OCI-LY7 (cell line): ENCODE measurements around the gene PTGDS. TPM values are rescaled to one million over a fixed set of nuclear protein-coding genes. Genes with fewer than 3 reads are reported as not detected.

Experiments
- BruUV-seq: library from RNA; stranded (reverse); fragments of 400-500 nt; replicated peaks from 2 replicates; lab custom pipeline; 2021; lab: Mats Ljungman, UMichigan
- CTCF ChIA-PET: fragments of 300-600 bp; sonication (Branson Sonifier 250); formaldehyde crosslinking; loops from one replicate; lab custom pipeline; 2022; ENCODE audit warnings: antibody characterized with exemption; ENCODE audit not compliant: unreplicated experiment; lab: Charles Lee
- POLR2A ChIA-PET: fragments of 300-600 bp; sonication (Branson Sonifier 250); formaldehyde crosslinking; loops from one replicate; lab custom pipeline; 2022; ENCODE audit warnings: antibody characterized with exemption; lab: Charles Lee
- DNase-seq: peaks from one replicate; pipeline ENCODE4 v3.0.0-alpha.2; 2015; ENCODE audit warnings: low spot score
- H2AFZ ChIP-seq: fragments of 200-600 bp; sonication (generic), shearing (Covaris generic); 2 replicates; pipeline ENCODE4 v1.6.1; 2014; ENCODE audit warnings: mild to moderate bottlenecking, antibody characterized with exemption, low read length, moderate library complexity
- H3K27ac ChIP-seq: fragments of 200-600 bp; sonication (generic); 2 replicates; pipeline ENCODE4 v1.5.1; 2014; ENCODE audit warnings: mixed run types, low read depth, mild to moderate bottlenecking, moderate library complexity, low read length, inconsistent platforms; ENCODE audit not compliant: poor library complexity, severe bottlenecking
- H3K36me3 ChIP-seq: fragments of 200-600 bp; sonication (generic); 2 replicates; pipeline ENCODE4 v1.6.1; 2014; ENCODE audit warnings: mild to moderate bottlenecking, antibody characterized with exemption, low read length, moderate library complexity, mixed read lengths; ENCODE audit not compliant: insufficient read depth
- H3K4me1 ChIP-seq: fragments of 200-600 bp; sonication (generic); 2 replicates; pipeline ENCODE4 v1.5.1; 2014; ENCODE audit warnings: mild to moderate bottlenecking, low read length; ENCODE audit not compliant: insufficient read depth, poor library complexity, severe bottlenecking
- H3K4me2 ChIP-seq: fragments of 200-600 bp; sonication (generic); 2 replicates; pipeline ENCODE4 v1.6.1; 2014; ENCODE audit warnings: mild to moderate bottlenecking, low read length
- H3K4me3 ChIP-seq: fragments of 200-600 bp; sonication (generic); 2 replicates; pipeline ENCODE4 v1.5.1; 2014; ENCODE audit warnings: mild to moderate bottlenecking, low read depth, low read length; ENCODE audit not compliant: poor library complexity, severe bottlenecking
- H3K79me2 ChIP-seq: fragments of 200-600 bp; sonication (generic); 2 replicates; pipeline ENCODE4 v1.6.1; 2016; ENCODE audit warnings: low read depth, mild to moderate bottlenecking, low read length, moderate library complexity, mixed read lengths; ENCODE audit not compliant: insufficient read depth
- H3K9me2 ChIP-seq: fragments of 200-600 bp; sonication (generic); 2 replicates; pipeline ENCODE4 v1.6.1; 2016; ENCODE audit warnings: mild to moderate bottlenecking, low read length, mixed read lengths; ENCODE audit not compliant: insufficient read depth
- H3K9me3 ChIP-seq: fragments of 200-600 bp; sonication (generic); 2 replicates; pipeline ENCODE4 v1.6.1; 2014; ENCODE audit warnings: mild to moderate bottlenecking, mixed run types, low read length, mixed read lengths
- H4K20me1 ChIP-seq: fragments of 200-600 bp; sonication (generic); 2 replicates; pipeline ENCODE4 v1.6.1; 2014; ENCODE audit warnings: mild to moderate bottlenecking, antibody characterized with exemption, low read length, moderate library complexity, mixed read lengths; ENCODE audit not compliant: insufficient read depth
- EZH2phosphoT487 ChIP-seq: fragments of 200-600 bp; sonication (generic); IDR thresholded peaks from 2 replicates; pipeline ENCODE4 v1.6.1; 2018; ENCODE audit warnings: low read depth, borderline replicate concordance, mild to moderate bottlenecking, mixed run types, antibody characterized with exemption, low read length, moderate library complexity, mixed read lengths
- intact Hi-C: fragments of 100-400 bp; cut with micrococcal nuclease; formaldehyde crosslinking; loops from one replicate; pipeline ENCODE4 v1.10.0; 2022; ENCODE audit not compliant: unreplicated experiment
- total RNA-seq, 2 experiments: library from RNA; depleted of rRNA in 1 of 2; stranded (reverse); fragments of >200 nt in 1 of 2; shearing (Covaris generic) in 1 of 2; gene quantifications; 2 replicates each; pipeline ENCODE4 v1.2.3, GENCODE V29; 2014 to 2022
- TF ChIP-seq, protein P1 (sequence below): fragments of 200-600 bp; sonication (generic); conservative IDR thresholded peaks from 2 replicates; pipeline ENCODE4 v1.5.1; 2014; ENCODE audit warnings: mild to moderate bottlenecking, antibody characterized with exemption, low read length, moderate library complexity, mixed read lengths

PTGDS gene
- total RNA-seq, 2 experiments from 2014 or later: not detected

DNA sequence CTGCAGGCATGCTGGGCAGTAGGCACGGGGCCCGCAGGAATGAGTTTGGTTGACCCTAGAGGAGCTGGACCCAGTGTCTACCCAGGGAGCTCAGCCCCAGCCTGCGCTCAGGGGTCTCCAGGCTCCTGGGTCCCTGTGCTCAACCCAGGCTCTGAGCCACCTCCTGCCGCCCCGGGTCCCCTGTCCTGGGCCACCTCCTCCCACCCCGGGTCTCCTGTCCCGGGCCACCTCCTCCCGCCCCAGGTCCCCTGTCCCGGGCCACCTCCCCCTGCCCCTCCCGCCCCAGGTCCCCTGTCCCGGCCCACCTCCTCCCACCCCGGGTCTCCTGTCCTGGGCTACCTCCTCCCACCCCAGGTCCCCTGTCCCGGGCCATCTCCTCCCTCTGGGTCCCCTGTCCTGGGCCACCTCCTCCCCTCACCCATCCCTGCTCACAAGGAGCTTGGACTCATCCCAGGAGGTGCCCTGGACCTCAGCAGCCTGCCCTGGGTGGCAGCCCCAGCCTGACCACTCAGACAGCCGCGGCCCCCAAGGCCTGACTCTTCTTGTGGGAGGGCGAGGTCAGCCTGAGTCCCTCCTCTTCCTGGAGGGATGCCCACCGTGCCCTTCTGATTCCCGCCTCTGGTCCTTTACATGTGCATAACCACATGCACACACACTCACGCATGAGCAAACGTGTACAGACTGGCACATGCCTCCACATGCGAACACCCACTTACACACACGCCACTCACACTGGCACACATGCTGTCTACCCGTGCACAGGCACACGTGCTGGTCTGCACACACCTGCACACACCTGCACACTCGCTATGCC, 22.8 kb upstream of the PTGDS start:
- Histone ChIP-seq H3K79me2 (no peaks in the 10 kb centered on the region), H4K20me1 (no peaks in the 10 kb centered on the region), H3K4me3 (no peak overlapping the region), H3K9me3 (no peaks in the 10 kb centered on the region), H3K27ac (no peak overlapping the region), H3K4me2 (no peak overlapping the region), H3K4me1 (peaks cover 7% of the 10 kb centered on the region), H3K9me2 (no peaks in the 10 kb centered on the region), H3K36me3 (no peaks in the 10 kb centered on the region), H2AFZ (no peak overlapping the region)
- intact Hi-C loops: no loop called here
- DNase-seq: no peak
- no TSS peak for BruUV-seq
- POLR2A ChIA-PET: no interaction called here
- CTCF ChIA-PET: no interaction called here
- TF ChIP-seq EZH2phosphoT487: no peak
- TF ChIP-seq, protein P1, sequence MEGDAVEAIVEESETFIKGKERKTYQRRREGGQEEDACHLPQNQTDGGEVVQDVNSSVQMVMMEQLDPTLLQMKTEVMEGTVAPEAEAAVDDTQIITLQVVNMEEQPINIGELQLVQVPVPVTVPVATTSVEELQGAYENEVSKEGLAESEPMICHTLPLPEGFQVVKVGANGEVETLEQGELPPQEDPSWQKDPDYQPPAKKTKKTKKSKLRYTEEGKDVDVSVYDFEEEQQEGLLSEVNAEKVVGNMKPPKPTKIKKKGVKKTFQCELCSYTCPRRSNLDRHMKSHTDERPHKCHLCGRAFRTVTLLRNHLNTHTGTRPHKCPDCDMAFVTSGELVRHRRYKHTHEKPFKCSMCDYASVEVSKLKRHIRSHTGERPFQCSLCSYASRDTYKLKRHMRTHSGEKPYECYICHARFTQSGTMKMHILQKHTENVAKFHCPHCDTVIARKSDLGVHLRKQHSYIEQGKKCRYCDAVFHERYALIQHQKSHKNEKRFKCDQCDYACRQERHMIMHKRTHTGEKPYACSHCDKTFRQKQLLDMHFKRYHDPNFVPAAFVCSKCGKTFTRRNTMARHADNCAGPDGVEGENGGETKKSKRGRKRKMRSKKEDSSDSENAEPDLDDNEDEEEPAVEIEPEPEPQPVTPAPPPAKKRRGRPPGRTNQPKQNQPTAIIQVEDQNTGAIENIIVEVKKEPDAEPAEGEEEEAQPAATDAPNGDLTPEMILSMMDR: no peak

DNA sequence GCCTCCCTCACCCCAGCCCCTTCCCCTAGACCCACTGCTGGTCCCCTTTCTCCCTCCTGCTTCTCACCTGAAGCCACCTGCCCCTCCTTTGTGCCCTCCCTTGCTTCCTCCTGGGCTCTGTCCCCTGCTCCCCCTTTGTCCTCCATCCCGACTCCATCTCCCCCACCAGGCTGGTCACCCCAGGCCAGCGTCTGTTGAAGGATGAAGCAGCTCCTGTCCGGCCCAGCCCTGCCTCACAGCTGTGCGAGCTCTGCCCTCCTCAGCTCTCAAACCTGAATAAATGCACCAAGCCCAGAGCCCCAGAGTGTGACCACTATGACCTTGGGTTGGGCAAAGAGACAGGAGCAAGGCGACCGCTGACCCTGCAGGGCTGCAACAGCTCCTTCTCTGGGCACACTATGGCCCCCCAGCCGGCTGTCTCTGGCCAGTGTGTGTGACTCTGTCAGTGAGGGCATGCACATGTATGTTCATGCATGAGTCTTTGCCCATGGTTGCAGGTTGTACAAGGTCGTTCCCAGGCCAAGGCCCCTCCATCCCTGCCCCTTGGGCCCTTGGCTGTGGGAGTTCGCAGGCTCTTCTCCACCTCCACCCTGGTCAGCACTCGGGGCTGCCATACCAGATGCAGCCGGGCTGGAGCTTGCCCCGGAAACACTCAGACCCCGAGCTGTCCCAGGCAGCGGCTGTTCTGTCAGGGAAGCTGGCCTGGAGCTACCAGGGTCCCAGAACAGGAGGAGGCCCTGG, 21.9 kb upstream of the PTGDS start:
- Histone ChIP-seq H3K36me3 (no peaks in the 10 kb centered on the region), H3K4me2 (no peak overlapping the region), H3K9me2 (no peaks in the 10 kb centered on the region), H2AFZ (no peak overlapping the region), H3K9me3 (no peaks in the 10 kb centered on the region), H4K20me1 (no peaks in the 10 kb centered on the region), H3K4me1 (peaks cover 4% of the 10 kb centered on the region), H3K27ac (no peak overlapping the region), H3K79me2 (no peaks in the 10 kb centered on the region), H3K4me3 (no peak overlapping the region)
- DNase-seq: no peak
- no TSS peak for BruUV-seq
- TF ChIP-seq EZH2phosphoT487: no peak
- TF ChIP-seq, protein P1: no peak
- POLR2A ChIA-PET: no interaction called here
- intact Hi-C loops: no loop called here
- CTCF ChIA-PET: no interaction called here

DNA sequence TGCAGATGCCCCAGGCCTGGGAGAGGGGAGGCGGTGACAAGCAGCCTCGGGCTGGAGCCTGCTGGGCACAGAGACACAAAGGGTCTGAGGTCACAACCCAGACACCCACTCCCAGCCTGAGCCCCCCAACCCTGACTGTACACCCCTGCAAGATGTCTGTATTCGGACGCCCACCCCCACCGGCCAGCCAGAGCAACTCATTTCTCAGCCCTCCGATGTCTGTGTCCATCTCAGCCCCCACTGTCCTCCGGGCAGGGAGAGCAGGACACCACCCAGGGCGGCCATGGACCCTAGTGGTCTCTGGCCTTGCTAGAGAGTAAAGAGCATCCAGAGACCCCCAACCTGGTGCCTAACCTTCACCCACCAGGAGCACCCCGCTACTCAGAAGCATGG, 21.4 kb upstream of the PTGDS start:
- Histone ChIP-seq H3K9me2 (no peaks in the 10 kb centered on the region), H4K20me1 (no peaks in the 10 kb centered on the region), H3K4me3 (no peak overlapping the region), H3K4me1 (no peaks in the 10 kb centered on the region), H3K4me2 (no peak overlapping the region), H3K36me3 (no peaks in the 10 kb centered on the region), H3K27ac (no peak overlapping the region), H2AFZ (no peak overlapping the region), H3K79me2 (no peaks in the 10 kb centered on the region), H3K9me3 (no peaks in the 10 kb centered on the region)
- intact Hi-C loops: no loop called here
- DNase-seq: no peak
- TF ChIP-seq, protein P1: no peak
- no peak for TF ChIP-seq EZH2phosphoT487
- ChIA-PET POLR2A (no interaction called here), CTCF (no interaction called here)
- no TSS peak for BruUV-seq
